Nephron progenitor cell (in vitro differentiated cells): ENCODE measurements around the gene DEFB113.

Experiments
- DNase-seq: peaks from one replicate; pipeline ENCODE4 v3.0.0; 2021
- H3K27ac Mint-ChIP-seq: 2 replicates; pipeline ENCODE4 v1.8.0; 2021; ENCODE audit warnings: mild to moderate bottlenecking, moderate library complexity, mixed read lengths
- H3K27me3 Mint-ChIP-seq: 2 replicates; pipeline ENCODE4 v1.8.0; 2021; ENCODE audit warnings: mild to moderate bottlenecking, low read depth, mixed read lengths; ENCODE audit not compliant: poor library complexity
- H3K36me3 Mint-ChIP-seq: 2 replicates; pipeline ENCODE4 v1.8.0; 2021; ENCODE audit warnings: low read depth, mixed read lengths
- H3K4me1 Mint-ChIP-seq: 2 replicates; pipeline ENCODE4 v1.8.0; 2021; ENCODE audit warnings: mixed read lengths
- H3K4me3 Mint-ChIP-seq: 2 replicates; pipeline ENCODE4 v1.8.0; 2021; ENCODE audit warnings: mild to moderate bottlenecking, moderate library complexity, mixed read lengths
- H3K9me3 Mint-ChIP-seq: 2 replicates; pipeline ENCODE4 v1.8.0; 2021; ENCODE audit warnings: mild to moderate bottlenecking, moderate library complexity, mixed read lengths
- TF ChIP-seq, protein P1 (sequence below): fragments of 200-600 bp; sonication (generic); IDR thresholded peaks from 2 replicates; pipeline ENCODE4 v1.5.0; 2021; ENCODE audit warnings: antibody characterized with exemption

Gene DEFB113

DNA sequence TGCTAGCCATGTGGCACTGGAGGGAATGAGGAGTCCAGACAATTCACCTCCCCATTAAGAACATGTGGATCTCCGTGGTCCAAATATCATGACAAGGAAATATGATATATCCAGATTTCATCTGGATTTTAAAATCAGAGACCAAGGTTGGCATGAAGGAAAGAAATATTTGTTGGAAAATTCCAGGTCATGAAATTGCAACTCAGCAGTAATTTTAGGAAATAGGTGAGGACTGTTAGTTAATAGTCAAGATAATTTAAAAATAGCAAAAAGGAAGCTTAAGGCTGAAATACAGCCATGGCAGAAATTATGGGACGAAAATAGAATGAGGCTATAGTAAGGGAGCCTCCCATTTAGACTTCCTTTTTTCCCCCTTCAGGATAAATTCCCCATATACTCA lies 32.4 kb downstream of the DEFB113 start:
- TF ChIP-seq, protein P1, sequence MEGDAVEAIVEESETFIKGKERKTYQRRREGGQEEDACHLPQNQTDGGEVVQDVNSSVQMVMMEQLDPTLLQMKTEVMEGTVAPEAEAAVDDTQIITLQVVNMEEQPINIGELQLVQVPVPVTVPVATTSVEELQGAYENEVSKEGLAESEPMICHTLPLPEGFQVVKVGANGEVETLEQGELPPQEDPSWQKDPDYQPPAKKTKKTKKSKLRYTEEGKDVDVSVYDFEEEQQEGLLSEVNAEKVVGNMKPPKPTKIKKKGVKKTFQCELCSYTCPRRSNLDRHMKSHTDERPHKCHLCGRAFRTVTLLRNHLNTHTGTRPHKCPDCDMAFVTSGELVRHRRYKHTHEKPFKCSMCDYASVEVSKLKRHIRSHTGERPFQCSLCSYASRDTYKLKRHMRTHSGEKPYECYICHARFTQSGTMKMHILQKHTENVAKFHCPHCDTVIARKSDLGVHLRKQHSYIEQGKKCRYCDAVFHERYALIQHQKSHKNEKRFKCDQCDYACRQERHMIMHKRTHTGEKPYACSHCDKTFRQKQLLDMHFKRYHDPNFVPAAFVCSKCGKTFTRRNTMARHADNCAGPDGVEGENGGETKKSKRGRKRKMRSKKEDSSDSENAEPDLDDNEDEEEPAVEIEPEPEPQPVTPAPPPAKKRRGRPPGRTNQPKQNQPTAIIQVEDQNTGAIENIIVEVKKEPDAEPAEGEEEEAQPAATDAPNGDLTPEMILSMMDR: no peak
- no peak overlapping the region for H3K4me3 Mint-ChIP-seq
- H3K4me1 Mint-ChIP-seq: peaks cover 6% of the 10 kb centered on the region
- no peaks in the 10 kb centered on the region for H3K36me3 Mint-ChIP-seq
- no peak overlapping the region for H3K27ac Mint-ChIP-seq
- H3K27me3 Mint-ChIP-seq: no peaks in the 10 kb centered on the region
- H3K9me3 Mint-ChIP-seq: no peaks in the 10 kb centered on the region
- DNase-seq: no peak

DNA sequence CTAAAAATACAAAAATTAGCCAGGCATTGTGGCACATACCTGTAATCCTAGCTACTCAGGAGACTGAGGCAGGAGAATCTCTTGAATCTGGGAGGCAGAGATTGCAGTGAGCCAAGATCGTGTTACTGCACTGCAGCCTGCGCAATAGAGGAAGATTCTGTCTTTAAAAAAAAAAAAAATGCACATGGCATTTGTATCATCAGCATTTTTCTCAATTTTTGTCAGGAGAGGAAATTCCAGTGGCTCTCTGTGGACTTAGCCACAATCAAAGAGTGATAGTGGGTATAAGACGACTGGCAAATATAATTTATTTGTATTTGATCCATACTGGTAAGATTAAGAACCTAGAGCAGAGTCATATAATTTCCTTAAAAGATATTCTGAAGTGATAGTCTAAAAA lies 34.0 kb downstream of the DEFB113 start:
- Mint-ChIP-seq H3K27ac (no peak overlapping the region), H3K27me3 (no peaks in the 10 kb centered on the region), H3K4me3 (no peak overlapping the region), H3K4me1 (peaks cover 6% of the 10 kb centered on the region), H3K9me3 (no peaks in the 10 kb centered on the region), H3K36me3 (no peaks in the 10 kb centered on the region)
- TF ChIP-seq, protein P1: no peak
- DNase-seq: no peak

DNA sequence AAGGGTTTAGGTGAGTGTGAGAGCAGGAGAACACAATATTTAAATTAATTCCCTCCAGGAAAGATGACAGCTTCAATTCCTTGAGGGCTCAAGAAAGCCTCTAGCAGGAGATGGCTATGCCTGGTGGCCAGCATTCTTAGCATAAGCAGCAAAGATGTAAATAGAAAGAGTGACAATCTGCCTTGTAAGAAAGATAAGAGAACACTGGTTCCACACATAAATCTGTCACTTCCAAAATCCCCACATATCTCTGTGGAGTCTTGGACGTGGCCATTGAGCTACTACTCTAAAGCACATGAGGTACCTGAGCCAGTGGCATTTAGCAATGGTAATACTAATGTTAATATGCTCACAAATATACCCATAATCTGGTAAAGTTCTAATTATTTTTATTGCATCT lies 34.7 kb downstream of the DEFB113 start:
- Mint-ChIP-seq H3K4me1 (peaks cover 3% of the 10 kb centered on the region), H3K27ac (no peak overlapping the region)

DNA sequence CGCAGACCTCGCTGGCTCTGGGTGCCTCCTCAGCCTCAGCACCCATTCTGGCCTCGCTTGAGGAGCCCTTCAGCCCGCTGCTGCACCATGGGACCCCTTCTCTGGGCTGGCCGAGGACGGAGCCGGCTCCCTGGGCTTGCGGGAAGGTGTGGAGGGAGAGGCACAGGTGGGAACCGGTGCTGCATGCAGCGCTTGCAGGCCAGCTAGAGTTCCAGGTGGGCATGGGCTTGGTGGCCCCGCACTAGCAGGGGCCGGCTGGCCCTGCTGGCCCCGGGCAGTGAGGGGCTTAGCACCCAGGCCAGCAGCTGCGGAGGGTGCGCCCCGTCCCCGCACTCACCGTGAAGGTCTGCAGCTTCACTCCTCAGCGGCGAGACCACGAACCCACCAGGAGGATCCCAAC lies 35.9 kb downstream of the DEFB113 start:
- H3K36me3 Mint-ChIP-seq: no peaks in the 10 kb centered on the region

More for the DNA sequence above, 34.7 kb downstream of the DEFB113 start:
- no peaks in the 10 kb centered on the region for H3K36me3 Mint-ChIP-seq
- no peaks in the 10 kb centered on the region for H3K9me3 Mint-ChIP-seq
- H3K4me3 Mint-ChIP-seq: no peak overlapping the region
- DNase-seq: no peak
- H3K27me3 Mint-ChIP-seq: no peaks in the 10 kb centered on the region
- TF ChIP-seq, protein P1: no peak

DNA sequence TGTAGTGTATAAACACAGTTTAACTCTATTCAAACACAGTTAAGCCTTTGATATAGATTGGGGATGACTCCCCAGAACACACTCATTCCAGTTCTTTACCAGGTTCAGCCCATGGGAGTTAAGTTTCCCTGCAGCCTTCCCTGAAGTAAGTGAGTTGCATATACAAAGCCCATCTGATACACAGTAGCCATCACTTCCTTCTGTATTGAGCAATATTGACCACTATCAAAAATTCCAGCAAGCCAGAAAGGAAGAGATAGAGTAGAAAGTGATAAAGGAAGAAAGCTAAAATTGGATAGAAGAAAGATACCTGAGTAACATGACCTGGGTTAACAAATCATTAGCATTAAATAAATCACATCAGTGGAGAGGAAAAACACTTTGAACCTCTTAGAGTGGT lies 40.1 kb downstream of the DEFB113 start:
- Mint-ChIP-seq H3K4me1 (peaks cover 29% of the 10 kb centered on the region), H3K27ac (no peak overlapping the region), H3K4me3 (no peak overlapping the region), H3K27me3 (no peaks in the 10 kb centered on the region), H3K36me3 (no peaks in the 10 kb centered on the region), H3K9me3 (no peaks in the 10 kb centered on the region)
- TF ChIP-seq, protein P1: no peak
- no peak for DNase-seq

More for the DNA sequence above, 35.9 kb downstream of the DEFB113 start:
- TF ChIP-seq, protein P1: no peak
- H3K27me3 Mint-ChIP-seq: no peaks in the 10 kb centered on the region
- H3K4me3 Mint-ChIP-seq: no peak overlapping the region
- H3K9me3 Mint-ChIP-seq: no peaks in the 10 kb centered on the region
- H3K27ac Mint-ChIP-seq: no peak overlapping the region
- H3K4me1 Mint-ChIP-seq: peaks cover 5% of the 10 kb centered on the region
- DNase-seq: no peak

DNA sequence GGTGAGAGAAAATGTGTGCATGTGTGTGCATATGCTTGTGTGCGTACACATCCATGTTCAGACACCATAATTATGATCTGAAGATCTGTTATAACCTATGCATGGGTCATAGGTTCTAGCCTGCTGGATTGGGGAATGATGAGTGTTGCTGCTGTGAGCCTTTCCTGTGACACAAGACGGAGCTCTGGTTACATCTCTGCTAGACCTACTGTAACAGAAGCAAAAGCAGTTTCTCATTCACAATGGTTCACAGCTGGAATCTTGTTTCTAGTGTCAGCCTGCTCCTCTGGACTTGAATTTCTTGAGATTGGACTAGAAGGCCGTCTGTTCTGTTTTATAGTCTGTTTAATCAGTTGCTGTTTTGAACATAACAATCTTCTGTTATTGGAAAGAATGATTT lies 45.6 kb downstream of the DEFB113 start:
- Mint-ChIP-seq H3K36me3 (no peaks in the 10 kb centered on the region), H3K9me3 (no peaks in the 10 kb centered on the region), H3K27me3 (peaks cover 6% of the 10 kb centered on the region), H3K4me3 (no peak overlapping the region), H3K4me1 (peaks cover 38% of the 10 kb centered on the region), H3K27ac (no peak overlapping the region)
- no peak for DNase-seq
- TF ChIP-seq, protein P1: no peak
